DOHH2 (cell line): ENCODE measurements around the gene RIMBP2.

Source experiments
- H3F3A ChIP-seq: fragments of 200-600 bp; sonication (generic), shearing (Covaris generic); 2 replicates; pipeline ENCODE4 v1.6.0; 2016; ENCODE audit warnings: antibody characterized with exemption, mild to moderate bottlenecking; ENCODE audit not compliant: control insufficient read depth, insufficient read depth
- H3K27ac ChIP-seq: fragments of 200-600 bp; sonication (generic); 2 replicates; pipeline ENCODE4 v1.5.1; 2014; ENCODE audit warnings: low read depth, mild to moderate bottlenecking, low read length, moderate library complexity
- H3K27me3 ChIP-seq: fragments of 200-600 bp; sonication (generic); 2 replicates; pipeline ENCODE4 v1.6.1; 2014; ENCODE audit warnings: mild to moderate bottlenecking, low read length, mixed read lengths; ENCODE audit not compliant: control insufficient read depth
- H3K36me3 ChIP-seq: fragments of 200-600 bp; sonication (generic); 2 replicates; pipeline ENCODE4 v1.6.1; 2014; ENCODE audit warnings: mild to moderate bottlenecking, low read length, moderate library complexity, mixed read lengths; ENCODE audit not compliant: control insufficient read depth
- H3K4me1 ChIP-seq: fragments of 200-600 bp; sonication (generic); 2 replicates; pipeline ENCODE4 v1.6.1; 2014; ENCODE audit warnings: mild to moderate bottlenecking, low read length, mixed read lengths; ENCODE audit not compliant: control insufficient read depth
- H3K4me2 ChIP-seq: fragments of 200-600 bp; sonication (generic); 2 replicates; pipeline ENCODE4 v1.6.0; 2014; ENCODE audit warnings: mild to moderate bottlenecking, low read length, moderate library complexity
- H3K4me3 ChIP-seq: fragments of 200-600 bp; sonication (generic); 2 replicates; pipeline ENCODE4 v1.5.1; 2014; ENCODE audit warnings: mild to moderate bottlenecking, low read length, mixed read lengths
- H3K79me2 ChIP-seq: fragments of 200-600 bp; sonication (generic); 2 replicates; pipeline ENCODE4 v1.6.1; 2014; ENCODE audit warnings: mild to moderate bottlenecking, low read length, mixed read lengths; ENCODE audit not compliant: control insufficient read depth
- H3K9me2 ChIP-seq: fragments of 200-600 bp; sonication (generic); replicated peaks from 2 replicates; pipeline ENCODE4 v1.6.1; 2014; ENCODE audit warnings: mild to moderate bottlenecking, low read length, mixed read lengths; ENCODE audit not compliant: control insufficient read depth
- H3K9me3 ChIP-seq: fragments of 200-600 bp; sonication (generic); 2 replicates; pipeline ENCODE4 v1.6.1; 2014; ENCODE audit warnings: antibody characterized with exemption, low read length, mixed read lengths; ENCODE audit not compliant: control insufficient read depth, insufficient read depth
- H4K20me1 ChIP-seq: fragments of 200-600 bp; sonication (generic); 2 replicates; pipeline ENCODE4 v1.6.0; 2014; ENCODE audit warnings: low read depth, mild to moderate bottlenecking, antibody characterized with exemption, low read length, moderate library complexity; ENCODE audit not compliant: control insufficient read depth, insufficient read depth
- EZH2phosphoT487 ChIP-seq: fragments of 200-600 bp; sonication (generic); IDR thresholded peaks from 2 replicates; pipeline ENCODE4 v1.6.1; 2017; ENCODE audit warnings: borderline replicate concordance, mild to moderate bottlenecking, antibody characterized with exemption, low read length, moderate library complexity, mixed read lengths
- TF ChIP-seq, protein P1 (sequence below): fragments of 200-600 bp; sonication (generic); IDR thresholded peaks from one replicate; pipeline ENCODE4 v1.5.1; 2014; ENCODE audit warnings: antibody characterized with exemption, mild to moderate bottlenecking, low read depth, low read length; ENCODE audit not compliant: poor library complexity, severe bottlenecking

RIMBP2 gene

DNA sequence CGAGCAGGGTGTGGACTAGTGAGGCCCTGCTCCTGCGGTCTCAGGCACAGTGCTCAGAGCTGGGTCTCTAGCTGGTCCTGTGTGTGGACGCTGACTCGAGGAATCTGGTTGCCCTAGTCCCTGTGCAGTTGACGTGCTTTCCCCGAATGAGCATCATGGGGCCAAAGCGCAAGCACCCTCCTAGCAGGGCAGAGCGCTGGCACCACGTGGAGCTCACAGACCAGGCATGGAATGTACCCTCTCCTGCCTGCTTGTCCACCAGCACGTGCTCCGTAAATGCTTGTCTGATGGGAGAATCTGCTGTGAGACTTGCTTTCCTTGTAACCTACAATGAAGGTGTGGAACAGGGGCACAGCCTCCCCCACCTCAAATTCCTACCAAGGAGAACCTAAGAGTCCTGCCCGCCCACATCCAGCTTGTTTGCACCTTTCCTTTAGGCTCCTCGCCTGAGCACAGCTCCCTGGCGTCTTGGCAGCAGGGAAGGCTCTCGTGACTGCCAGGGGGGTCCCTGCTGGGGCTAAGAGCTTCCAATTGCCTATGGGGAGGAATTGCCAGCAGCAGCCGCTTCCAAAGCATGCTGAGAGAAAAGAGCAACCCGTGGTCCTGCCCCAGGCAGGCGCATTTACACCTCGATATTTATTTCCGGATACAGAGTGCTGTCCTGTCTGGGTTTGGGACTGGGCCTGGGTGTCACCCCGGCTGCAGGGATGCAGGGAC, 253.4 kb downstream of the RIMBP2 start:
- Histone ChIP-seq H4K20me1 (no peaks in the 10 kb centered on the region), H3K9me3 (peaks cover 4% of the 10 kb centered on the region; the same call in 1 of the 2 replicates), H3K27me3 (no peaks in the 10 kb centered on the region), H3K79me2 (no peaks in the 10 kb centered on the region), H3K4me1 (no peaks in the 10 kb centered on the region), H3F3A (no peaks in the 10 kb centered on the region), H3K36me3 (no peaks in the 10 kb centered on the region), H3K4me3 (no peak overlapping the region), H3K9me2 (no peaks in the 10 kb centered on the region), H3K27ac (no peak overlapping the region), H3K4me2 (no peak overlapping the region)
- TF ChIP-seq, protein P1, sequence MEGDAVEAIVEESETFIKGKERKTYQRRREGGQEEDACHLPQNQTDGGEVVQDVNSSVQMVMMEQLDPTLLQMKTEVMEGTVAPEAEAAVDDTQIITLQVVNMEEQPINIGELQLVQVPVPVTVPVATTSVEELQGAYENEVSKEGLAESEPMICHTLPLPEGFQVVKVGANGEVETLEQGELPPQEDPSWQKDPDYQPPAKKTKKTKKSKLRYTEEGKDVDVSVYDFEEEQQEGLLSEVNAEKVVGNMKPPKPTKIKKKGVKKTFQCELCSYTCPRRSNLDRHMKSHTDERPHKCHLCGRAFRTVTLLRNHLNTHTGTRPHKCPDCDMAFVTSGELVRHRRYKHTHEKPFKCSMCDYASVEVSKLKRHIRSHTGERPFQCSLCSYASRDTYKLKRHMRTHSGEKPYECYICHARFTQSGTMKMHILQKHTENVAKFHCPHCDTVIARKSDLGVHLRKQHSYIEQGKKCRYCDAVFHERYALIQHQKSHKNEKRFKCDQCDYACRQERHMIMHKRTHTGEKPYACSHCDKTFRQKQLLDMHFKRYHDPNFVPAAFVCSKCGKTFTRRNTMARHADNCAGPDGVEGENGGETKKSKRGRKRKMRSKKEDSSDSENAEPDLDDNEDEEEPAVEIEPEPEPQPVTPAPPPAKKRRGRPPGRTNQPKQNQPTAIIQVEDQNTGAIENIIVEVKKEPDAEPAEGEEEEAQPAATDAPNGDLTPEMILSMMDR = no peak
- no peak for TF ChIP-seq EZH2phosphoT487

DNA sequence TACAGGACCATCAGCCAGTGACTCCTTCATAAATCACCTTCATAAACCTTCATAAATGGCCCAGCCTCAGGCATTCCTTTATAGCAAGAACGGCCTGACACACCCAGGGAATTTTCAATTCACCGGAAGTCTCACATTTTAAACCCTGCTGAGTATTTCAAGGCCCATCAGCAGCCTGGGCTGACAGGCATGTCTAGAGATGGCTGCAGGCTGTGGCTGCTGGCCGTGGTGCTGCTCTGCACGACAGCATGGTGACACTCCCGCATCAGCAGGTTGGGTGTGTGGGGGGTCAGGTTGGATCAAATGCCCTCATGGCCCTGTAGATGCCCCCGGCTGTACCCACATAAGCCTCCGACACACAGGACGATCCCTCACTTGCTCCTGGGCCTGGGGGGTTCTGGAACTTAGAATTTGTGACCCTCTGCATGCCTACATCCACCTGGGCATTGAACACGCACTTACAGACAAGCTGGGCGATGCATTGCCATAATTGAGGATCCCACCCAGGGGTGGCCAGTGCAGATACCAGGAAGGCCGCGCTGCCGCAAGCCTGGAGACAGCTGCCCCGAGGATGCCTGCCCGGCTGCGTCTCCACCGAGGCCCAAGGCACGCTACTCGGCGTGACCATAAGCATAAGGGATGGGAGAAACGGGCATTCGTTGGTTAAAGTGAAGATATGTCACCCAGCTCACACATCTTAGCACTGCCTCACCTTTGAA, 254.1 kb downstream of the RIMBP2 start:
- no peak overlapping the region for H3K4me2 ChIP-seq
- no peaks in the 10 kb centered on the region for H4K20me1 ChIP-seq
- TF ChIP-seq, protein P1 = no peak
- TF ChIP-seq EZH2phosphoT487 = no peak
- H3F3A ChIP-seq = no peaks in the 10 kb centered on the region
- H3K4me1 ChIP-seq = no peaks in the 10 kb centered on the region
- H3K27me3 ChIP-seq = no peaks in the 10 kb centered on the region
- H3K79me2 ChIP-seq = no peaks in the 10 kb centered on the region
- no peaks in the 10 kb centered on the region for H3K9me3 ChIP-seq
- H3K27ac ChIP-seq = no peak overlapping the region
- H3K4me3 ChIP-seq = no peak overlapping the region
- H3K9me2 ChIP-seq = no peaks in the 10 kb centered on the region
- H3K36me3 ChIP-seq = no peaks in the 10 kb centered on the region

DNA sequence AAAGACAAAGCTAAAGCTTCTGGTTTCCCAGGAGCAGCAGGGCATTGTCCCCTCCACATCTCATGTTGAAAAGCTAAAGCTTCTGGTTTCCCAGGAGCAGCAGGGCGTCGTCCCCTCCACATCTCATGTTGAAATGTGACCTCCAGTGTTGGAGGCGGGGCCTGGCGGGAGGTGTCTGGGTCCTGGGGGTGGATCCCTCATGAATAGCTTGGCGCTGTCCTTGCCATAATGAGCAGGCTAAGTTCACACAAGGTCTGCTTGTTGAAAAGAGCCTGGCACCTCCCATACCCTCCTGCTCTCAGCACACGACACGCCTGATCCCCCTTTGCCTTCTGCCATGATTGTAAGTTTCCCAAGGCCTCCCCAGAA, 254.7 kb downstream of the RIMBP2 start:
- Histone ChIP-seq H3K4me3 (no peak overlapping the region), H3K4me1 (no peaks in the 10 kb centered on the region), H4K20me1 (no peaks in the 10 kb centered on the region), H3K9me2 (no peaks in the 10 kb centered on the region), H3K4me2 (no peak overlapping the region), H3F3A (no peaks in the 10 kb centered on the region), H3K36me3 (no peaks in the 10 kb centered on the region), H3K9me3 (no peaks in the 10 kb centered on the region), H3K27me3 (no peaks in the 10 kb centered on the region), H3K79me2 (no peaks in the 10 kb centered on the region), H3K27ac (no peak overlapping the region)
- TF ChIP-seq, protein P1 = no peak
- TF ChIP-seq EZH2phosphoT487 = no peak
